Epithelial cell of esophagus (primary cell): ENCODE results near the gene TRIO.
"Not testable (repeated sequence)": the region's sequence is repeated elsewhere in the genome, so short reads cannot be mapped to it uniquely, and the experiment has no call there.

Source experiments
- DNase-seq: peaks from one replicate; pipeline ENCODE4 v3.0.0; 2010; ENCODE audit warnings: low read depth
- H3K4me3 ChIP-seq: 2 replicates; pipeline ENCODE4 v1.5.1; 2011; ENCODE audit warnings: mild to moderate bottlenecking, low read length, control low read depth
- CTCF ChIP-seq: IDR thresholded peaks from 2 replicates; pipeline ENCODE4 v1.5.1; 2011; ENCODE audit warnings: low read depth, mild to moderate bottlenecking, low read length, control low read depth, inconsistent platforms; ENCODE audit not compliant: insufficient read depth; ENCODE audit errors: missing control alignments

TRIO gene

GRCh38 chr5:14204011-14204670, 61.0 kb downstream of the TRIO start:
- no peak overlapping the region for H3K4me3 ChIP-seq
- TF ChIP-seq CTCF: no peak
- no peak for DNase-seq

DNA sequence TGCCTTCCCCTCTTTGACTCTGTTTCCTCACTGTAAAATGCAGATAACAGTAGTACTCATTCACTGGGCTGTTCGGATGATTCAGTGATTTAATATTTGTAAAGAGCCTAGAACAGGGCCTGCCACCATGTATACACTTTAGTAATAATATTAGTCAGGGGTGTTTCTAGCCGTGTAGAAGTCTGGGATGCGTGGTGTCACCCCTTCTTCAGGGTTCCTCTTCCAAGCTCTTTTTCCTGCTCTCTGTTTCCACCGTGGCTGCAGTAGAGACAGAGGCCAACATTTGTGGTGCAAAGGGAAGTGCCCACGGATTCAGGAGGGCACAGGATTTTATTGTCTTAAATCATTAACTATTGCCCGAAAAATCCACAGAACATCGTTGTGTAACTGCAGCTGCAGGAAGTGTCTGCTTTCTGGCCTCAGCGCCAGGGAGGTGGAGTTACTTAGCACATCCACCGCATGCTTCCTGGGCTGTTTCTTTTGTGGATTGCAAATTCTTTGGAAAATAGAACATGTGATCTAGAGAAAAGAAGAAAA, 61.7 kb downstream of the TRIO start:
- peak overlapping the region; percentile 4 for H3K4me3 ChIP-seq
- DNase-seq: peak; percentile 78
- TF ChIP-seq CTCF: no peak

DNA sequence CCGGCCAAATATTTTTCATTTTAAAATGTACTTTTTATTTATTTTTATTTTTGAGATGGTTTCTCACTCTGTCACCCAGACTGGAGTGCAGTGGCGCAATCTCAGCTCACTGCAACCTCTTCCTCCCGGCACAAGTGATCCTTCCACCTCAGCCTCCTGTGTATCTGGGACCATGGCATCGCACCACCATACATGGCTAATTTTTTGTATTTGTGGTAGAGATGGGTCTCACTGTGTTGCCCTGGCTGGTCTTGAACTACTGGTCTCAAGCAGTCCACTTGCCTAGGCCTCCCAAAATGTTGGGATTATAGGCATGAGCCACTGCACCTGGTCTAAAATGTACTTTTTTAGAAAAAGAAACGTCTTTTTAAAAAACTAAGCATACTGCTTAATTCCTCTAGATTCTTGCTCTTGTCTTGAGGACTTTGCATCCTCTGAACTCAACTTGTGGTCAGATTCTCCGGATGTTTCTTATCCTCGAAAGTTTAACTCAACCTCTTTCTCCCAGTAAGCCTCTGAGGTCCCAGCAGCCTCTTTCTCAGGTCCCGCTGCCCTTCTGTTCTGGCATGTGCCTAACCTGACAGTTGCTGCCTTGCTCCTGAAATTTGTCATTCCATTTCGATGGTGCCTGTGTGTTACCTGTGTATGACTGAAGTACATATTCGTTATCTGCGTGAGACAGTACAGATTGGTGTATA, 63.0 kb downstream of the TRIO start:
- DNase-seq: no peak

DNA sequence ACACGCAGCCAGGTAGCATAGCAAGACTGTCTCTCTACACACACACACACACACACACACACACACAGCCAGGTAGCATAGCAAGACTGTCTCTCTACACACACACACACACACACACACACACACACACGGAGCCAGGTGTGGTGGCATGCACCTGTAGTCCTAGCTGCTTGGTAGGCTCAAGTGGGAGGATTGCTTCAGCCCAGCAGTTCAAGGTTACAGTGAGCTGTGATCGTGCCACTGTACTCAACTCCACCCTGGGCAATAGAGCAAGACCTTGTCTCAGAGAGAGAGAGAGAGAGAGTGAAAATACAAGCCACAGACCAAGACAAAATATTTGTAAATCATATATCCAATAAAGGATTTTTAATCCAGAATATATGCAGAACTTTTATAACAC, 64.3 kb downstream of the TRIO start:
- not testable (repeated sequence) for H3K4me3 ChIP-seq
- peak; percentile 66 for DNase-seq

More for the DNA sequence above, 63.0 kb downstream of the TRIO start:
- TF ChIP-seq CTCF: no peak
- H3K4me3 ChIP-seq: no peak overlapping the region

- TF ChIP-seq CTCF: no peak
- DNase-seq: peak; percentile 91
- no peak overlapping the region for H3K4me3 ChIP-seq
Observed at GRCh38 chr5:14208071-14209021, 65.2 kb downstream of the TRIO start.

DNA sequence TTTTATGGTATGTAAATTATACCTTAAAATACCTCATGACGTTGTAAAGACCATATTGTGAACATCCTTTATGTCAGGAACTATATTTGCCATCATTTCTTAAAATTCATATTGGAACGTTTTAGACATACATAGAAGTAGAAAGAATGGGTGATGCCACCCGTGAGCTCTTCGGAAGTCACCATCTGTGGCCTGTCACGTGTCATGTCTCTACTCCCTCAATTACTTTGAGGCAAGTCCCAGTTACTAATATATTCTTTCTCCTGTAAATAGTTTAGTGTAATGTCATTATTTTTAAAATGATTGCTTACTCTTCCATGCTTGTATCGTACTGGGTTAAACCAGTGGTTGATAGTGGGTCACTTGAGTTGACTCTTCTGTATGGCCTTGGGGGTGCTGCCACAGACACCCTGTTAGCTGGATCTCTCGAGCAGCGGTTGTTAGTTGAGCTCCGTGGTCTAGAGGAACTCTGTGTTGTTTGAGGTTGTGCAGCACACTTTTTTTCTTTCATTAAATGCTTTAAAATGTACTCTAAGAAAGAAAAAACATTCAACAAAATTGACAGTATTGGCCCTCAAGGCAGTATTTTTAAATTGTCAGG, 66.2 kb downstream of the TRIO start:
- TF ChIP-seq CTCF: no peak
- no peak for DNase-seq
- H3K4me3 ChIP-seq: no peak overlapping the region

DNA sequence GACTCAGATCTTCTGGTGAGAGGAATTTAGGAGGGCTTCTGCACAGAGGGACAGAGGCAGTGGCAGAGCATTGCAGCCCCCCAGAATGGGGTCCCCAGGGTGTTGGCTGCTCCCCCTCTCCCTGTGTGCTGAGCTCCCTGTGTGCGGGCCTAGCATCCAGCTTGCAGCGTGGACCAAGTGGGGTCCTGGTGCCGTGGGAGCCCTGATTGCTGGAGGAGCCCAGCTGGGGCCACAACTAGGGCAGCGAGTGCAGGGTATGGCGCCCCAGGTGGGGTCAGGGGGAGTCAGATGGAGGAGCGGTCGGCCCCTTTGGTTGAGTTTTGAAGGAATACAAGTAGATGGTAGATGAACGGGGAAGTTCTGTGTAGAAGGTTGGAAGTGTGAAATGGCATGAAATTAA, 66.7 kb downstream of the TRIO start:
- TF ChIP-seq CTCF: no peak
- DNase-seq: no peak
- H3K4me3 ChIP-seq: no peak overlapping the region
